Spleen (tissue), 7 donors: ENCODE results near the gene ARFGEF2.

ENCODE experiments used
- POLR2AphosphoS5 ChIP-seq, 3 donors: sonication (generic); formaldehyde crosslinking; IDR thresholded peaks; one replicate each; pipeline ENCODE4 v1.5.1; 2017; ENCODE audit warnings: antibody characterized with exemption in 3 of 3
- TF ChIP-seq, protein P1 (sequence below), 11 experiments: fragments of 200-600 bp in 7 of 11; fragments of 450-650 bp in 4 of 11; sonication (generic) in 4 of 11; IDR thresholded peaks in 8 of 11; conservative IDR thresholded peaks in 3 of 11; 1 replicate in 7 of 11; 2 replicates in 4 of 11; pipeline versions ENCODE4 v1.4.0 to v1.8.0; 2016 to 2021; ENCODE audit warnings: antibody characterized with exemption in 11 of 11, inconsistent platforms in 4 of 11, mild to moderate bottlenecking in 1 of 11
- donor health status: DM: no; HTN: no; CAD: no; lungs with moderate emphysema.
- donor health status: DM: no; HTN: no; CAD: no.
- donor health status: DM: no; HTN: no; CAD: no.

GRCh38 chr20:48897305-48898010 is 24.1 kb upstream of the ARFGEF2 start:
- TF ChIP-seq, protein P1, sequence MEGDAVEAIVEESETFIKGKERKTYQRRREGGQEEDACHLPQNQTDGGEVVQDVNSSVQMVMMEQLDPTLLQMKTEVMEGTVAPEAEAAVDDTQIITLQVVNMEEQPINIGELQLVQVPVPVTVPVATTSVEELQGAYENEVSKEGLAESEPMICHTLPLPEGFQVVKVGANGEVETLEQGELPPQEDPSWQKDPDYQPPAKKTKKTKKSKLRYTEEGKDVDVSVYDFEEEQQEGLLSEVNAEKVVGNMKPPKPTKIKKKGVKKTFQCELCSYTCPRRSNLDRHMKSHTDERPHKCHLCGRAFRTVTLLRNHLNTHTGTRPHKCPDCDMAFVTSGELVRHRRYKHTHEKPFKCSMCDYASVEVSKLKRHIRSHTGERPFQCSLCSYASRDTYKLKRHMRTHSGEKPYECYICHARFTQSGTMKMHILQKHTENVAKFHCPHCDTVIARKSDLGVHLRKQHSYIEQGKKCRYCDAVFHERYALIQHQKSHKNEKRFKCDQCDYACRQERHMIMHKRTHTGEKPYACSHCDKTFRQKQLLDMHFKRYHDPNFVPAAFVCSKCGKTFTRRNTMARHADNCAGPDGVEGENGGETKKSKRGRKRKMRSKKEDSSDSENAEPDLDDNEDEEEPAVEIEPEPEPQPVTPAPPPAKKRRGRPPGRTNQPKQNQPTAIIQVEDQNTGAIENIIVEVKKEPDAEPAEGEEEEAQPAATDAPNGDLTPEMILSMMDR (IDR thresholded peaks at IDR 0.05 in 8 of 11, conservative IDR thresholded peaks at IDR 0.05 in 3 of 11): no peak
- TF ChIP-seq POLR2AphosphoS5 (IDR thresholded peaks at IDR 0.05): no peak
